ENCODE data around the gene TMEM132D. TPM values are rescaled to one million over a fixed set of nuclear protein-coding genes. Genes with fewer than 3 reads are reported as not detected.
A peak's percentile ranks its signal among the peaks of the same experiment; 100 is the strongest.

TMEM132D gene
- total RNA-seq, 1 donor from 2014 or later, result 15.2 TPM

- Mint-ChIP-seq H3K4me3 (ENCODE audit: unreplicated experiment) (peak overlapping the region; percentile 23), H3K36me3 (ENCODE audit: unreplicated experiment) (no peaks in the 10 kb centered on the region), H3K27ac (ENCODE audit: unreplicated experiment) (peak overlapping the region; percentile 87), H3K27me3 (ENCODE audit: unreplicated experiment) (no peaks in the 10 kb centered on the region), H3K9me3 (ENCODE audit: unreplicated experiment) (peaks cover 14% of the 10 kb centered on the region), H3K4me1 (ENCODE audit: unreplicated experiment) (peaks cover 56% of the 10 kb centered on the region)
- no peak for DNase-seq (ENCODE audit: extremely low spot score, unreplicated experiment)
- TF ChIP-seq CTCF (IDR thresholded peaks at IDR 0.05), result no peak
These were observed 150.2 kb downstream of the TMEM132D start for GRCh38 chr12:129753586-129753985.

- no peak for TF ChIP-seq CTCF (IDR thresholded peaks at IDR 0.05)
- Mint-ChIP-seq H3K27me3 (ENCODE audit: unreplicated experiment) (no peaks in the 10 kb centered on the region), H3K9me3 (ENCODE audit: unreplicated experiment) (peaks cover 8% of the 10 kb centered on the region), H3K4me3 (ENCODE audit: unreplicated experiment) (no peak overlapping the region), H3K4me1 (ENCODE audit: unreplicated experiment) (peaks cover 43% of the 10 kb centered on the region), H3K36me3 (ENCODE audit: unreplicated experiment) (no peaks in the 10 kb centered on the region), H3K27ac (ENCODE audit: unreplicated experiment) (no peak overlapping the region)
- DNase-seq (ENCODE audit: extremely low spot score, unreplicated experiment), result no peak
These were observed 153.4 kb downstream of the TMEM132D start for GRCh38 chr12:129750421-129750820.

GRCh38 chr12:129746318-129746717 is 157.5 kb downstream of the TMEM132D start:
- DNase-seq (ENCODE audit: extremely low spot score, unreplicated experiment), result no peak
- no peak overlapping the region for H3K27ac Mint-ChIP-seq (ENCODE audit: unreplicated experiment)
- no peaks in the 10 kb centered on the region for H3K27me3 Mint-ChIP-seq (ENCODE audit: unreplicated experiment)

GRCh38 chr12:129729170-129729569 is 174.7 kb downstream of the TMEM132D start:
- no peak overlapping the region for H3K4me3 Mint-ChIP-seq (ENCODE audit: unreplicated experiment)
- H3K27me3 Mint-ChIP-seq (ENCODE audit: unreplicated experiment), result no peaks in the 10 kb centered on the region
- H3K27ac Mint-ChIP-seq (ENCODE audit: unreplicated experiment), result no peak overlapping the region
- H3K9me3 Mint-ChIP-seq (ENCODE audit: unreplicated experiment), result peaks cover 21% of the 10 kb centered on the region
- H3K4me1 Mint-ChIP-seq (ENCODE audit: unreplicated experiment), result no peaks in the 10 kb centered on the region
- TF ChIP-seq CTCF (IDR thresholded peaks at IDR 0.05), result no peak
- peaks cover 3% of the 10 kb centered on the region for H3K36me3 Mint-ChIP-seq (ENCODE audit: unreplicated experiment)
- DNase-seq (ENCODE audit: extremely low spot score, unreplicated experiment), result no peak

More at GRCh38 chr12:129746318-129746717, 157.5 kb downstream of the TMEM132D start:
- Mint-ChIP-seq H3K9me3 (ENCODE audit: unreplicated experiment) (peaks cover 4% of the 10 kb centered on the region), H3K4me1 (ENCODE audit: unreplicated experiment) (peaks cover 9% of the 10 kb centered on the region), H3K36me3 (ENCODE audit: unreplicated experiment) (no peaks in the 10 kb centered on the region), H3K4me3 (ENCODE audit: unreplicated experiment) (no peak overlapping the region)
- TF ChIP-seq CTCF (IDR thresholded peaks at IDR 0.05), result no peak

DNA sequence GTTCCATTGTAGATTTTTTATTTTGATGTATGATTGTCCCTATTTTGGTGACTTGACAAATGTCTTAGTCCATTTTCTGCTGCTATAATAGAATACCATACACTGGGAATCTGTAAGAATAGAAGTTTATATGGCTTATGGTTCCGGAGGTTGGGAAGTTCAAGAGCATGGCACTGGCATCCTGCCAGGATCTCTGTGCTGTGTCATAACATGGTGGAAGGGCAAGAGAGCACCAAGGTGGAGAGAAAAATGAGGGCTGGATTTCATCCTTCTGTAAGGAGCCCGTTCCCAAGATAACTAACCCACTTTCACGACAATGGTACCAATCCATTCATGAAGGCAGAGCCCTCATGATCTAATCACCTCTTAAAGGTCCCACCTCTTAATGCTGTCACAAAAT is 176.7 kb downstream of the TMEM132D start:
- Mint-ChIP-seq H3K4me3 (ENCODE audit: unreplicated experiment) (no peak overlapping the region), H3K36me3 (ENCODE audit: unreplicated experiment) (peaks cover 3% of the 10 kb centered on the region), H3K27me3 (ENCODE audit: unreplicated experiment) (no peaks in the 10 kb centered on the region), H3K4me1 (ENCODE audit: unreplicated experiment) (no peaks in the 10 kb centered on the region), H3K27ac (ENCODE audit: unreplicated experiment) (no peak overlapping the region), H3K9me3 (ENCODE audit: unreplicated experiment) (peaks cover 27% of the 10 kb centered on the region)
- TF ChIP-seq CTCF (IDR thresholded peaks at IDR 0.05), result no peak
- no peak for DNase-seq (ENCODE audit: extremely low spot score, unreplicated experiment)
